GM21786 (cell line): Measurements from ENCODE around the gene MORC3.
"Not testable (repeated sequence)": the region's sequence is repeated elsewhere in the genome, so short reads cannot be mapped to it uniquely, and the experiment has no call there.

Source experiments
- ATAC-seq: cut with Tn5 transposase; IDR thresholded peaks from one replicate; pipeline ENCODE4 v1.9.1; 2021; ENCODE audit not compliant: unreplicated experiment

MORC3 gene

DNA sequence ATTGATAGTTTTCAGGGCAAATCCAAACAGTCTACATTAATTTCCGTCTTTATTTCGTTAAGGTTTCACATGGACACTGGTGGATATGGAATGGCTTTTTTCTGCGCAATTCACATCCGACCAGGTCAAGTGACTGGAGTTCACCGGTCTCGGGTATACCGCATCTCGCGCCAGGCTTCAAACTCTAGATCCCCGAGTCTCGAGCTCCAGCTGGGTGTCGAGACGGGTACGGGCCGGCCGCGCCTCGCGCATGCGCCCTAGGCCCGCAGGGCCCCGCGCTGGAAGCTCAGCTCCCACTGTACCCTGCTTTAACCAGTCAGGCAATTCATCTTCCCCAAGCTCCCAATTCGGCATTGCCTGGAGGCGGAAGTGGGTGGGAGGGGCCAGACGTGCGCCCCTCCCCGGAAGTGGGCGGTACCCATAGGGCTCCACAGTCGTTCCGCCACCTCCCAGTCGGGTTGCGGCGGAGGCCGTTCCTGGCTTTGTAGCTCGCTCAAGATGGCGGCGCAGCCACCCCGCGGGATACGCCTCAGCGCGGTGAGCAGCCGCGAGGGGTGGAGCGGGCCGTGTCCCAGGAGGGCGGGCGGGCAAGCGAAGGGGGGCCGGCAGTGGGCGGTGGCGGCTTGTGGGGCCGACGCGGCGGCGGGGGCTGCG lies at the start of gene MORC3:
Gene MORC3, plus strand, starts transcription at position 431 of the 654 bp plus-strand sequence. Its CDS starts 68 bp downstream, at position 499.
- ATAC-seq: peak; percentile 86

GRCh38 chr21:36270786-36271695 lies 49.0 kb upstream of the MORC3 start:
- not testable (repeated sequence) for ATAC-seq

DNA sequence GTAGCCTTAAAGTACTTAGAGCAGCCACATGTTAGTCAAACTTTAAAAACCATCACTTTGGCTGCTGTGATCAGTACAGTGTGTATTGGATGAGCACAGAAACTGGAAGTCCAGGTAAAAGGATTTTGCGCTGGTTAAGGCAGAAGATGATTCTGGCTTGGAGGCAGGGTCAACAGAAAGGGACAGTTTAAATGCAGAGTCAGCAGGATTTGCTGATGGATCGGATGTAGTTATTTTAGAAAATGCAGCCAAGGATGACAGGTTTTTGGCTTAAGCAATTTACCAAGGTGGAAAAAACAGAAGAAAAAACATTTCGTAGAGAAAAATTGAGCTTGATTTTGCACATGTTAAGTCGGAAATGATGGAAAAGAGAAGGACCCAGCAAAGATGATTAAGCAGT lies 45.9 kb upstream of the MORC3 start:
- ATAC-seq: no peak

GRCh38 chr21:36282568-36283230 lies 37.3 kb upstream of the MORC3 start:
- no peak for ATAC-seq

DNA sequence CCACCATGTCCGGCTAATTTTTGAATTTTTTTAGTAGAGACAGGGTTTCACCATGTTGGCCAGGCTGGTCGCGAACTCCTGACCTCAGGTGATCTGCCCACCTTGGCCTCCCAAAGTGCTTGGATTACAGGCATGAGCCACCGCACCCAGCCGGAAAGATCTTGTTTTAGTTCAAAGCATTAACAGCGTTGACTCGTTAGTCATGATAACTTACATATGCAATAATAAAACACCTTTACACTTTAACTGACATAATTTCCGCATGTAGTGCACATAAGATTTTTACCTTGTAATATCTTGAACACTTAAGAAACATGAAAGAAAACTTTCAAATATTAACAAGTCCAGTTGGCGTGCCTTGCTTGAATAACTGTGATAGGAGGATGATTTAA lies 36.8 kb upstream of the MORC3 start:
- ATAC-seq: not testable (repeated sequence)

DNA sequence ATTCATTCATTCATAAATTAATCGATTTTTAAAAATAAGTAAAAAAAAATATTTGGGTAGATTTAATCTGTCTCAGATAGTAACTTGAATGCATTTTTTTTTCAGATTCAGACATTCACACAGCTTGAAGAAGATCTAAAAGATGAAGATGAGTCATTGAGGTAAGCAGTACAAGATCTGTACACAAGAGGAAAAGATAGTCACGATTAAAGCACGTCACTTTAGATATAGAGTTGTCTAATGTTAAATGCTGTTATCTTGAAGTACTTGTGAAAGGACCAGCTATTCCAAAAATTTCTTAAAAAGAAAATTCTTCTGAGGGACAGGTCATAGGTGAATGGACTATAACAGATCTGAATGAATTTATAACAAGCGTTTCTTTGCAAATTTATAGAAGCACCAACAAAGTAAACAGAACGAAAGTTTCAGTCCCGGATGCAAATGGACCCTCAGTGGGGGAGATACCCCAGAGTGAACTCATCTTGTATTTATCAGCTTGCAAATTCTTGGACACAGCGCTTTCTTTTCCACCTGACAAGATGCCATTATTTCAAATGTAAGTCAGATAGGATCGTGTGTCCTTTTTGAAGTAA lies 31.2 kb upstream of the MORC3 start:
- ATAC-seq: no peak

GRCh38 chr21:36291509-36291908 lies 28.5 kb upstream of the MORC3 start:
- ATAC-seq: no peak

DNA sequence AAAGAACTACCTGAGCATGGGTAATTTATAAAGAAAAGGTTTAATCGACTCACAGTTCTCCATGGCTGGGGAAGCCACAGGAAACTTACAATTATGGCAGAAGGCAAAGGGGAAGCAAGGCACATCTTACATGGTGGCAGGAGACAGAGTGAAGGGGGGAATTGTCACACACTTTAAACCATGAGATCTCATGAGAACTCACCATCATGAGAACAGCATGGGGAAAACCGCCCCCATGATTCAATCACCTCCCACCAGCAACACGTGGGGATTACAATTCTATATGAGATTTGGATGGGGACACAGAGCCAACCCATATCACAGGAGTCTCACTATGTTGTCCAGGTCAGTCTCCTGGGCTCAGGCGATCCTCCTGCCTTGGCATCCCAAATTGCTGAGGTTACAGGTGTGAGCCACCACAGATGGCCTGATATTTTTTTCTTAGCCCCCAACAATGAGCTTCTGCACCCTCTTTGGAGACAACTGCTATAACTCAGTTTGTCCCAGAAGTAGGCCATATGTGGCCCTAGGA lies 22.5 kb upstream of the MORC3 start:
- ATAC-seq: no peak

GRCh38 chr21:36297938-36298572 lies 21.9 kb upstream of the MORC3 start:
- ATAC-seq: peak; percentile 97

GRCh38 chr21:36306872-36307534 lies 13.0 kb upstream of the MORC3 start:
- ATAC-seq: no peak

- peak; percentile 71 for ATAC-seq
Measured at GRCh38 chr21:36310016-36310415, 10.0 kb upstream of the MORC3 start.

- not testable (repeated sequence) for ATAC-seq
Measured at GRCh38 chr21:36313446-36313845, 6.6 kb upstream of the MORC3 start.

DNA sequence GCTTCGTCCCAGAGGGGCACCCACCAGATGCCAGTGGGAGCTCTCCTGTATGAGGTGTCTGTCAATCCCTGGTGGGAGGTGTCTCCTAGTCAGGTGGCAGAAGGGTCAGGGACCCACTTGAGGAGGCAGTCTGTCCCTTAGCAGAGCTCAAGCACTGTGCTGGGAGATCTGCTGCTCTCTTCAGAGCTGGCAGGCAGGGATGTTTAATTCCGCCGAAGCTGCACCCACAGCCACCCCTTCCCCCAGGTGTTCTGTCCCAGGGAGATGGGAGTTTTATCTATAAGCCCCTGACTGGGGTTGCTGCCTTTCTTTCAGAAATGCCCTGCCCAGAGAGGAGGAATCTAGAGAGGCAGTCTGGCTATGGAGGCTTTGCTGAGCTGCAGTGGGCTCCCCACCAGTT lies 4.0 kb upstream of the MORC3 start:
- not testable (repeated sequence) for ATAC-seq

- no peak for ATAC-seq
Measured at GRCh38 chr21:36316872-36317484, 3.0 kb upstream of the MORC3 start.

DNA sequence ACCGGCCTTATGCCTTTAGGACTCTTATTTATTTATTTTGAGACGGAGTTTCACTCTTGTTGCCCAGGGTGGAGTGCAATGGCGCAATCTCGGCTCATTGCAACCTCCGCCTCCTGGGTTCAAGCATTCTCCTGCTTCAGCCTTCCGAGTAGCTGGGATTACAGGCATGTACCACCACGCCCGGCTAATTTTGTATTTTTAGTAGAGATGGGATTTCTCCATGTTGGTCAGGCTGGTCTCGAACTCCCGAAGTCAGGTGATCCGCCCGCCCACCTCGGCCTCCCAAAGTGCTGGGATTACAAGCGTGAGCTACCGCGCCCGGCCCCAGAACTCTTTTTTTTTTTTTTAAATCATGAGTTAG lies 611 bp upstream of the MORC3 start:
- ATAC-seq: not testable (repeated sequence)

DNA sequence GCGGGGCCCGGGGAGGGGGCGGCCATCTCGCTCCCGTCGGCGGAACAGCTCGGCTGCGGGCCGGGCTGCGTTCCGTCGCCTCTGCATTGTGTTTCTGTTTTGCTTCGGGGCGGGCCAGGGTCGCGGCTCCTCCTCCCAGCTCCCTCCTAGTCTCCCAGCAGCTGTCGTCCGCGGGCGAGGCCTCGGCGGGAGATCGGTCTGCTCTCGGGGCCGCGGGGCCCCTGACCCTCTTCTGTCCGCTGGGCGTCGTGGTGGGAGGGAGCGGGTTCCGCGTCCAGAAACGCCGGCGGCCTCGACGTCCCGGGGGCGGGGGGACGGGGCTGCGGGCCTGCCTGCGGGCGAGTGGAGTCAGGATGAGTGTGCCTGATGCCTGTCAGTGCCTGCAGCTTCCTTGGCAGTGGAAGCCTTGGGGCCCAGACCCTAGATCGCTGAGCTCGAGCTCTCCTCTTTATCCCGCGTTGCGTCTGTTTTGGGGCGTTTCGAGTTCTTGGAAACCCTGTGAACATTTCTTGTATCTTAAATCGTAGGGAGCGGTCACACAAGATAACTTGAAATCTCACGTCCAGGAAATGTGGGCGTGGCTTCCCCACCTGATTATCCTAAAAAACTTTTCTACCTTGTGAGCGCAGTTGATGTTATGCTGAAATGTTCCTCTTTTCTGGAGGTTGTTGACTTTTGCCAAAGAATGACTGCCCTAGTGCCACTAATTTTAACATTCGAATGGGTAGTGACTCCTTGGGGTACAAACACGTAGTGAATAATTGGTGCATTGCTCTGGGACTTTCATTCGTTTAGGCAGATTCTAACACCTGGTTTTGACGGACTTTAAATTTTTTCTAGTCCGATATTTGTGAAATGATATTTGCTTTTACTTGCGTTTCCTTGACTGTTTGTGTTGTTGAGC lies 676 bp downstream of the MORC3 start:
- peak; percentile 39 for ATAC-seq

DNA sequence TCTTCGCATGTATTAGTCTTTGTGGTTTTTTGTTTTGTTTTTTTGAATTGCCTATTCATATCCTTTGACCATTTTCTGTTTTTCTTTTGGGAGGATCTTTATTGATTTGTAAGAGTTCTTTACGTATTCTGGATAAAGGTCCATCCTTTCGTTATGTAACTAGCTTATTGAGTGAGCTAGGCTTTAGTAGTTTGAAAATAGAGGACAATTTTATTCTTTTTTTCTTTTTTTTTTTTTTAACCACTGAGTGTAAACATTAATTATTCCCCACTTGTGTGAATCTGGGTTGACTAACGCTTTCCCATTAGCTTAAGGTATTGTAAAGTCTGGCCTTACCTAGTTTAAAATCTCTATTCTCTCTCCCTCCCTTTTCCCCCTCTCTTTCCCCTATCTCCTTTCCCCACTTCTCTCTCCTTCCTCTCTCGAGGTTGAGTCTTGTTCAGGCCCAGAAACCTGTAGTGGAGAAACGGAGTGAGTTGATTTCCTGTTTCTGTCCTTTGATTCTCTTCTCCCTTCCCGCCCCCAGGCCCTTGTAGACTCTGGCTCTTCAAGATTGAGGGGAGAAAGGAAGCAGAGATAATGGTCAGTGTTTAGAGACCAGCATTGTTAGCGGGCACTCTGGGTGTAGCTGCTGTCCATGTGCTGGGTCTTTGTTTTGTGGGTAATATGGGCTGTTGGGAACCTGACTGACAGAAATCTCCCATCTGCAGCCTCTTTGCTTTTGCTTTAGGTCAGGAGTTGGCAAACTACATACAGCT lies 1.5 kb downstream of the MORC3 start:
- ATAC-seq: no peak

- no peak for ATAC-seq
Measured at GRCh38 chr21:36322083-36322424, 2.1 kb downstream of the MORC3 start.
